Panc1 (cell line): ENCODE data around the gene RPEL1. TPM values are rescaled to one million over a fixed set of nuclear protein-coding genes. Genes with fewer than 3 reads are reported as not detected.

Source experiments
- ATAC-seq: fragments of 200-7000 bp; cut with Tn5 transposase; 2 replicates; pipeline ENCODE4 v1.9.1; 2020; ENCODE audit warnings: mild to moderate bottlenecking, moderate library complexity
- BruUV-seq: library from RNA; stranded (reverse); fragments of 400-500 nt; replicated peaks from 2 replicates; lab custom pipeline; 2021; lab: Mats Ljungman, UMichigan
- CTCF ChIA-PET: fragments of 300-600 bp; sonication (Branson Sonifier 250); formaldehyde crosslinking; loops from one replicate; lab custom pipeline; 2022; ENCODE audit warnings: antibody characterized with exemption; lab: Charles Lee
- POLR2A ChIA-PET: fragments of 300-600 bp; sonication (Branson Sonifier 250); formaldehyde crosslinking; loops from one replicate; lab custom pipeline; 2022; ENCODE audit warnings: antibody characterized with exemption; lab: Charles Lee
- DNase-seq: peaks from one replicate; pipeline ENCODE4 v3.0.0-alpha.2; 2010; ENCODE audit warnings: low read depth, low spot score
- H3K27ac ChIP-seq: 2 replicates; pipeline ENCODE4 v1.5.1; 2011; ENCODE audit warnings: mild to moderate bottlenecking, low read length, inconsistent platforms
- H3K27me3 ChIP-seq: fragments of 200-500 bp; sonication (Bioruptor generic); 2 replicates; pipeline ENCODE4 v1.6.0; 2014; ENCODE audit warnings: low read length, inconsistent platforms; ENCODE audit not compliant: control insufficient read depth, insufficient read depth
- H3K36me3 ChIP-seq: fragments of 200-500 bp; sonication (Bioruptor generic); 2 replicates; pipeline ENCODE4 v1.5.1; 2014; ENCODE audit warnings: inconsistent platforms, mild to moderate bottlenecking, low read length, moderate library complexity; ENCODE audit not compliant: control insufficient read depth, insufficient read depth
- H3K4me1 ChIP-seq: 2 replicates; pipeline ENCODE4 v1.5.1; 2011; ENCODE audit warnings: inconsistent platforms, mild to moderate bottlenecking, low read length, moderate library complexity; ENCODE audit not compliant: control insufficient read depth, insufficient read depth
- H3K4me3 ChIP-seq, 2 experiments: 2 replicates each; pipeline ENCODE4 v1.5.1; 2011 to 2012; ENCODE audit warnings: low read depth in 2 of 2, low read length in 2 of 2, mild to moderate bottlenecking in 2 of 2, inconsistent platforms in 1 of 2, moderate library complexity in 1 of 2
- H3K9me3 ChIP-seq: fragments of 200-500 bp; sonication (Bioruptor generic); 2 replicates; pipeline ENCODE4 v1.5.1; 2014; ENCODE audit warnings: low read depth, mild to moderate bottlenecking, inconsistent platforms, low read length, moderate library complexity; ENCODE audit not compliant: control insufficient read depth, insufficient read depth
- CTCF ChIP-seq: fragments of 450-650 bp; IDR thresholded peaks from 2 replicates; pipeline ENCODE4 v1.5.1; 2017; ENCODE audit warnings: mild to moderate bottlenecking
- REST ChIP-seq, 2 experiments: IDR thresholded peaks; 2 replicates each; pipeline ENCODE4 v1.6.1; 2011 to 2012; ENCODE audit warnings: low read depth in 2 of 2, control low read depth in 1 of 2, low read length in 1 of 2, mild to moderate bottlenecking in 1 of 2, moderate library complexity in 1 of 2; ENCODE audit not compliant: insufficient read depth in 1 of 2
- SIN3A ChIP-seq: IDR thresholded peaks from 2 replicates; pipeline ENCODE4 v1.6.1; 2012; ENCODE audit warnings: low read depth, mild to moderate bottlenecking, low read length, moderate library complexity, borderline replicate concordance; ENCODE audit not compliant: insufficient read depth
- TCF7L2 ChIP-seq: IDR thresholded peaks from 2 replicates; pipeline ENCODE4 v1.6.1; 2011; ENCODE audit warnings: mild to moderate bottlenecking, low read depth, low read length, inconsistent platforms
- in situ Hi-C: cut with HindIII; loops from 2 replicates; pipeline ENCODE4 v1.10.0; 2016; ENCODE audit warnings: low sequenced_read_pairs, low pct_unique_long_range_greater_than_20kb
- intact Hi-C: fragments of 100-400 bp; cut with micrococcal nuclease; formaldehyde crosslinking; loops from one replicate; pipeline ENCODE4 v1.10.0; 2022; ENCODE audit not compliant: unreplicated experiment
- total RNA-seq: library from RNA; stranded (reverse); gene quantifications from one replicate; pipeline ENCODE4 v1.2.1, GENCODE V29; 2021; ENCODE audit not compliant: unreplicated experiment

RPEL1 gene
- total RNA-seq, 1 experiment from 2014 or later = 0.10 TPM

- in situ Hi-C loops = no loop called here
- no peak for TF ChIP-seq REST (IDR thresholded peaks at IDR 0.05; ENCODE audit: insufficient read depth in 1 of 2, low read depth in 2 of 2, low read length in 1 of 2)
- no peak for TF ChIP-seq SIN3A
- TF ChIP-seq TCF7L2 = no peak
- TF ChIP-seq CTCF = peak; percentile 97
- CTCF ChIA-PET = interaction anchor here (0.6 to 1.1 kb wide), 13 partner anchors 10 to 531 kb away, joined by 3 to 13 read pairs (median 3); partner anchors contain the start of genes ARL3 and CNNM2
Observed at GRCh38 chr10:103244666-103245271, 918 bp upstream of the RPEL1 start.

GRCh38 chr10:103246324-103246723 lies 637 bp downstream of the RPEL1 start:
- in situ Hi-C loops = no loop called here
- no peak for ATAC-seq
- Histone ChIP-seq H3K27me3 (no peaks in the 10 kb centered on the region), H3K27ac (no peak overlapping the region), H3K36me3 (no peaks in the 10 kb centered on the region), H3K4me1 (peaks cover 12% of the 10 kb centered on the region), H3K4me3 (no peak overlapping the region), H3K9me3 (no peaks in the 10 kb centered on the region)
- TF ChIP-seq CTCF = peak; percentile 50
- TF ChIP-seq SIN3A = no peak
- no peak for TF ChIP-seq TCF7L2
- intact Hi-C loops = loop anchor here (10.0 kb wide), 1 partner anchor 132 kb away; no protein-coding TSS in a partner anchor
- DNase-seq = no peak
- CTCF ChIA-PET = interaction anchor here (0.7 kb wide), 1 partner anchor 242 kb away, joined by 3 read pairs; no protein-coding TSS in a partner anchor
- POLR2A ChIA-PET = no interaction called here
- BruUV-seq = no TSS peak

More at GRCh38 chr10:103244666-103245271, 918 bp upstream of the RPEL1 start:
- Histone ChIP-seq H3K4me1 (peaks cover 25% of the 10 kb centered on the region), H3K36me3 (no peaks in the 10 kb centered on the region), H3K27ac (peak overlapping the region; percentile 71; the same call in 1 of the 2 replicates), H3K4me3 (no peak overlapping the region), H3K9me3 (no peaks in the 10 kb centered on the region), H3K27me3 (no peaks in the 10 kb centered on the region)
- BruUV-seq = no TSS peak
- intact Hi-C loops = loop anchor here (5.0 to 10.0 kb wide), 2 partner anchors 52 to 130 kb away; partner anchors contain the start of gene NT5C2
- DNase-seq (peak; percentile 75), ATAC-seq (peak; percentile 78)
- POLR2A ChIA-PET = interaction anchor here (0.5 to 1.2 kb wide), 4 partner anchors 52 to 62 kb away, joined by 3 to 5 read pairs (median 4); no protein-coding TSS in a partner anchor
